Left lobe of liver (tissue), 2 donors: Measurements from ENCODE around the gene TIGD3. TPM values are rescaled to one million over a fixed set of nuclear protein-coding genes. Genes with fewer than 3 reads are reported as not detected.

Experiments used
- ATAC-seq: fragments of 200-7000 bp; cut with Tn5 transposase; one replicate; pipeline ENCODE4 v1.9.1; 2020; ENCODE audit warnings: mild to moderate bottlenecking, moderate library complexity
- DNase-seq: peaks from one replicate; pipeline ENCODE4 v3.0.0-alpha.2; 2020; ENCODE audit warnings: low spot score
- total RNA-seq: library from RNA; stranded (reverse); gene quantifications from one replicate; pipeline ENCODE4 v1.2.1, GENCODE V29; 2021
- donor health status: DM: no; HTN: no; CAD: no; lungs with moderate emphysema.
- donor health status: DM: no; HTN: yes; CAD: no.

Gene TIGD3, protein sequence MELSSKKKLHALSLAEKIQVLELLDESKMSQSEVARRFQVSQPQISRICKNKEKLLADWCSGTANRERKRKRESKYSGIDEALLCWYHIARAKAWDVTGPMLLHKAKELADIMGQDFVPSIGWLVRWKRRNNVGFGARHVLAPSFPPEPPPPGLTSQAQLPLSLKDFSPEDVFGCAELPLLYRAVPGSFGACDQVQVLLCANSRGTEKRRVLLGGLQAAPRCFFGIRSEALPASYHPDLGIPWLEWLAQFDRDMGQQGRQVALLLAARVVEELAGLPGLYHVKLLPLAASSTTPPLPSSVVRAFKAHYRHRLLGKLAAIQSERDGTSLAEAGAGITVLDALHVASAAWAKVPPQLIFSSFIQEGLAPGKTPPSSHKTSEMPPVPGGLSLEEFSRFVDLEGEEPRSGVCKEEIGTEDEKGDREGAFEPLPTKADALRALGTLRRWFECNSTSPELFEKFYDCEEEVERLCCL
- 0.43 TPM for total RNA-seq

DNA sequence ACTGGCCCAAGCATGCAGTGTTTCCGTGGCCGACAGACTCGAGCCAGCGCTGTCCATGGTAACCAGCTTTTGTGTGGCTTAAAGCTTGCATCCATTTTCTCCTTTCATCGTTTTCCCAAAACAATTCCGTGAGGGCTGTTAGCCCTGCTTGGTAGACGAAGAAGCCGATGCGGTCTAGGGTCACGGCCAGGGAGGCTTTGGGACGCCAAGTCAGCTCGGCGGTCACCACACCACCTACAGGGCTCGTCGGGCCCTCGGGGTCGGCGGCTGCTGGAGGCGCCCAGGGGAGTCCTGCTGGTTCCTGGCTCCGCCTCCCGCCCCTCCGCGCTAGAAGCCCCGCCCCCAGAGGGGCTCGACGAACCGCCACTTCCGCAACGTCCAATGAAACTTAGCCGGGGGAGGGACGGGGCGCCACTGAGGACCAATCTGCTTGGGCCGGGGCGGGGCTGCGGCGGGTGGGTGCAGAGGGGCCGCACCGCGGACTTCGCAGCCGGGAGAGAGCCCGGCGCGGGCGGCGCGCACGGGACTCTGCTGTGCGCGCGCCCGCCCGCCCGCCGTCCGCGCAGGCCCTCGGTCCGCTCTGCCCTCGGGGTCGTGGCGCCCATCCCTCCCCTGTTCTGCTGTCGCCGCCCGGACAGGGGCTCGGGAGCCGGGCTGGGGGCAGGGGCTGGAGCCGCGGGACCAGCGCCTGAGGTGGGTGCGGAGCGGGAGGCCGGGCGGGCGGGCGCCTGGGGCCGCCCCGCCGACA lies at the start of gene TIGD3:
Gene TIGD3, plus strand, starts transcription at position 487 of the 748 bp plus-strand sequence. CDS start 1,058 bp downstream, outside the sequence.
- DNase-seq (peak; percentile 97), ATAC-seq (peak; percentile 84)

DNA sequence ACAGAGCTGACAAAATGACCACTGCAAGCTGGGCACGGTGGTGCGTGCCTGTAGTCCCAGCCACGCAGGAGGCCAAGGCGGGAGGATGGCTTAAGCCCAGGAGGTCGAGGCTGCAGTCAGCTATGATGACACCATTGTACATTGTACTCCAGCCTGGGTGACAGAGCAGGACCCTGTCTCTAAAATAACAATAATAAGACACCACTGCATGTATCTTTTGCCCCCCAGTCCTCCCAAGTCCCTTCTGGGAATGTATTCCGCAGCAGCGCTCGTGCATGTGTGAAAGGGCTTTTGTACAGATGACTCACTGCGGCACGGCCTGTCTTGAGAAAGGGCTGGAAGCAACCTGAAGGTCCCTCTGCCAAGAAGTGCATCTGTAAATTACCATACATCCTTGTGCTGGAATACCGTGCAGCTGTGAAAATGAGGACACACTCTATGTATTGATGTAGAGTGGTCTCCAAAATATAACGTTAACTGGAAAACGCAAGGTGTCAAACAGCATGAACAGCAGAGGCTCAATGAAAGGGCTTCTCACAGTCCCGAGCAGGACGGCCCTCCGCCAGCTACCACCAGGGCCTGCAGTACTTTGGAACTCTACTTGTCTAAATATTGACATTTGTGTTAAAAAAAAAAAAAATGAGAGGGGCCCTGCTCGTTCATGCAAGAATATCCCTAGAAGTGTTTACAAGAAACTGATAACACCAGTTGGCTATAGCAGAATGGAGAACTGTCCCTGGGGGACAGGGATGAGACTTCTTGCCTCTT lies 48.9 kb upstream of the TIGD3 start:
- peak; percentile 74 for DNase-seq
- peak; percentile 89 for ATAC-seq

DNA sequence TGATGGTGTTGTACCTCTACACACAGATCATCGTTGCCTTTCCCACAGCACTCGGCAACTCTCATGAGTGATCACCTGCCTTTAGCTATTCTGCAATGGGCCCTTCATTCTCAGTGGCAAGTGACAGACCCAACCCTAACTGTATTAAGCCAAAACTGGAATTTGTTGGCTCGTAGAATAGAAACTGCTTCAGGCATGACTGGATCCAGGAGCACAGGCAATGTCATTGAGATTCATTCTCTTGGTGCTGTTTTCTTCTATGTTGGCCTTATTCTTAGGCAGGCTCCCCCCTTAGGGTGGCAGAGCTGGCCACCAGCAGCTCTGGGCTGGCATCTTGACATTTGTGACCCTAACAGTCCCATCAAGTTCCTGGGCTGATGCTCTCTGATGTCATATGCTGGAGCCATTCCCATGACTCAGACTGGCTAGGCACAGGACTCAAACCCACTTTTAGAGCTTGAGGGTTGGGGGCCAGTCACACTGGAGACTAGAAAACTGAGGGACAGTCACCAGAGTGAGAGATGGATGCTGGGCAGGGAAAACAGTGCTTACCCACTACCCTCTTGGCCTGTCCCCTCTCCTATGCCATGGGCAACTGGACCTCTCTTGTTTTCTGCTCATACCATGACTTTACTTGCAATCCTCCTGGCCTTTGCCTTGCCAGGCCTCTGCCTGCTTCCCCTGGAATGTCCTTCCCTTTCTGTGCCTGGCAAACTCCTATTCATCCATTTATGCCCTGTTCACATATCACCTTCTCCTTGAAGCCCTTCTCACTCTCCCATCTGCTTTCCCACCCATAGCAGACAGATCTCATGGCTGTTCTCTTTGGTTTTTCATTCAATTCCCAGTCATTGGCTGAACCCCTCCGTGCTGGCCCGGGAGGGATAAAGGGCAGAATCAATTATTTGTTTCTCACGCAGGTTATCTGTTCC lies 47.0 kb upstream of the TIGD3 start:
- DNase-seq (no peak), ATAC-seq (no peak)

DNA sequence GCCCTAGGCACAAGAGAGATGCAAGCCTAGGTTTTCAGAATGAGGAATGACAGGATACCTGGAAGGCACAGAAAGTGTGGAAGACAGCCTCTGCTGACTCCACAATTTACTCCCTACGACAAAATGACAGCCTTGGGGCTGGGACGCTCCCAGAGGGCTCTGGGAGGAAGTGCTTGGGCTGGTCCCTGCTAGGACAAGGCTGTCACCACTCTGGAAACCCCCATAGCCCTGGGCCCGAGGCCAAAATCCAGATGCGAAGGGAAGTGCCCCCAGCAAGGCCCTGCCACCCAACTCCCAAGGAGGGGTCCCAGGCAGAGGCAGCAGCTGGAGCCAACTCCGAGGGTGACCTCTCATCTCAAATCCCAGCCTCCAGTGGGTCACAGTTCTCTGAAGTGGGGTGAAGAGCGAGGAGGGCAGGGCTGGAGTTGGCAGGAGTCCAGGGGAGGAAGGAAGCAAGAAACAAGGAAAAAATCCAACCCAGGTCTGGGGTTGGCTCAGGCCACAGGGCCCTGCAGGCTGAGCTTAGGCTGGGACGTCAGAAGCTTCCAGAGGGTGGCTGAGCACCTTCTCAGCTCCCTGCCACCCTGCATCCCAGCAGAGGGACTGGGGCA lies 46.2 kb upstream of the TIGD3 start:
- ATAC-seq (peak; percentile 2), DNase-seq (peak; percentile 55)

DNA sequence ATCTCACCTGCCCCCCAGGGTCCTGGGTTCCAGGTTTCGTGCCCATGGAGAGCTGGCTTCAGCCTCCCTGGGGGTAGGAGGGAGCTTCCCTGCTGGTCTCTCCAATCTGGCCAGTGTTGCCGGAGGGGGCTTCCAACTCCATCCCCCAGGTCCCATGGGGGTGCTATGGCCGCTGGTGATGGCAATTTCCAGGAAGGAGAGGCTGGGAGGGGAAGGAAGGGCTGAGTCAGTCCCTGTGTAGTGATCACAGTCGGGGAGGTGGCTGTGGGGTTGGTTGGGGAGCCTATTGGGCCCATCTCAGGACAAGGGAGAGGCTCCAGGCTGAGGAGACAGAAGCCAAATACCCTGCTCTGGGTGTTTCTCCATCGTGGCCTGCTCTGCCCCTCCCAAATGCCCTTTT lies 45.5 kb upstream of the TIGD3 start:
- DNase-seq (no peak), ATAC-seq (no peak)

DNA sequence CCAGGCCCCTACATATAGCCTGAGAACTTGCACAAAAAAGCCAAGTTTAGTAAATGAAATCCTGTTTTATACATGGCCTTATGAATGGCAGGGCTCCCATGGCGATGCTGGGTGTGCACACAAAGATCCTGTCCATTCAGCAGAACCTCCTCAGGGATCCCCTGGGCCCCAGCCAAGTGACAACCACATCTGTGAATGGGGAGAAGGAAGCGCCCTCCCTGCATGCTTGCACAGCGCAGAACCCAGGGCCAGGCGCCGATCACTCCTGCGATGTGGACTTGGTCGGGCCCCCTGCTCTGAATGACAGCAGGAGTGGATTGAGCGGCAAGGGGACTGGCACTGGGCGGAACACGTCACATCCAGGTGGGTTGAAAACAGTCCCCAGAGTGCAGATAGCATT lies 44.3 kb upstream of the TIGD3 start:
- ATAC-seq (no peak), DNase-seq (peak; percentile 54)

DNA sequence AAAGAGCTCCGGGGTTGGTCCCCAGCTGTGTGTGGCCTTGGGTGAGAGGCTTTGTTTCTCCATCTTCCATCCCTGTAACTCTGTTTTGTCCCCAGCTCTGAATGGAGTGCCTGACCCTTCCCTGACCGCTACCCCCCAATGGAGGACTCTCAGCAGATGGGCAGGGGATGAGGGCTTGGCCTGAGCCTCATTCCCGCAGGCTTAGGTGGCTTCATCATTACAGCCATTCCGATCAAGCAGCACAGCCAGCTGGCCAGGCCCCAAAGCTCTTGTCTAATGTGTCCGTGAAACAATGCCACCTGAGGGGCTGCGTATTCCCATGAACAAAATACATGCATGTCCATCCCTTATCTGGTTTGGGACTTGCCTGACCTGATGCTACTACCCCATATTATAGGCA lies 43.8 kb upstream of the TIGD3 start:
- ATAC-seq (no peak), DNase-seq (no peak)

DNA sequence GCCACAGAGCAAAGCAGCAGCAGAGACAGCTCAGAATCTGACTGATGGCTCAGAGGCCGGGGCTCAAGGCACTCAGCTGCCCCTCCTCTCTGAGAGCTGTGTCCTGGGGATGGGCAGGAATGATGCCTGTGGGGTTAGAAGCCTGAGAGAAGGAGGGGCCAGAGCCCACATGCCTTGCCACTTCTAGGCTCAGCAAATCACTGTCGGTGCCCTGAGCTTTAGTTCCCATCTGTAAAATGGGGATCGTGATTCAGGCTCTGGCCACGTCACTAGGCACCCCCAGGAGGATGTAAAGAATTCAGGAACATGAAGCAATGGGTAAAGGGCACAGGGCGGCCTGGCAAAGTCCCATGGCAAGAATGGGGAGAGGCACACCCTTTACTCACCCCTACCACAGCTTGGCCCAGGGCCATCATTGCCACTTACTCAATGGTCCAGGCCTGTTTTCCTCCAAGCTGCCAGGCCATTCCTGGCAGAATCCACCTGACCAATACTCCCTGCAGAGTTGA lies 43.3 kb upstream of the TIGD3 start:
- DNase-seq = peak; percentile 52
- ATAC-seq = no peak

DNA sequence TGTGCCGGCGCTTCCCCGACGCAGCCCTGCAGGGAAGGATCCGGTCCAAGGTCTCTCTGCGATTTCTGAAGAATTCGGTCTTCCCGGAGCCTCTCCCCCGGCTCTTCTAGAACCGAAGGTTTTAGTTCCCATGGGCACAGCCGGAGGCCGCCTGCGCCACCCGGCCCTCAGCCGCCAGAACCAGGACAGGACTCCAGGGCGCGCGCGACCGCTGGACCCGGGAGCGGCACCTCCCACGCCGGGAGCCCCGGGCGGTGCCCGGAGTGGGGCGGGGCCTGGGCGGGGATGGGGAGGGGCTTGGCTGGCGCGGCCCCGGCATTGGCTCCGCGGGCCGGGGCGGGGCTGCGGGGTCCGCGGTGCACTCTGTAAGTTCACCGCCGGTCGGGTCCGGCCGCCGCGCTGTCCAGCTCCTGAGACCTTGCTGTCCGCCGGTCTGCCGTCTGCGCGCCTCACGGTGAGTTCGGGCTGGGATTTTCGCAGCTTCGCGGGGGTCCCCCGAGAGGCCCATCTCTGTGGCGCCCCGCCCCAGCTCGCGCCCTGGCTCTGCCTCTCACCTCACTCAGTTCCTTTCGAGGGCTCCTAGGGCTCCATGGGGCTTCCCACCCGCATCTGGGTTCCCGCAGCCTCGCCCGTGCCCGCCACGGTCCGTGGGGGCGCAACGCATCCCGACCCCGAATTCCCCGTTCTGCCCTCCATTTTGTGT lies 39.9 kb upstream of the TIGD3 start, which contains the start of gene CDC42EP2:
Gene CDC42EP2, plus strand, starts transcription at position 366 of the 703 bp plus-strand sequence. CDS start 6,033 bp downstream, outside the sequence.
- ATAC-seq = peak; percentile 94
- peak; percentile 95 for DNase-seq

DNA sequence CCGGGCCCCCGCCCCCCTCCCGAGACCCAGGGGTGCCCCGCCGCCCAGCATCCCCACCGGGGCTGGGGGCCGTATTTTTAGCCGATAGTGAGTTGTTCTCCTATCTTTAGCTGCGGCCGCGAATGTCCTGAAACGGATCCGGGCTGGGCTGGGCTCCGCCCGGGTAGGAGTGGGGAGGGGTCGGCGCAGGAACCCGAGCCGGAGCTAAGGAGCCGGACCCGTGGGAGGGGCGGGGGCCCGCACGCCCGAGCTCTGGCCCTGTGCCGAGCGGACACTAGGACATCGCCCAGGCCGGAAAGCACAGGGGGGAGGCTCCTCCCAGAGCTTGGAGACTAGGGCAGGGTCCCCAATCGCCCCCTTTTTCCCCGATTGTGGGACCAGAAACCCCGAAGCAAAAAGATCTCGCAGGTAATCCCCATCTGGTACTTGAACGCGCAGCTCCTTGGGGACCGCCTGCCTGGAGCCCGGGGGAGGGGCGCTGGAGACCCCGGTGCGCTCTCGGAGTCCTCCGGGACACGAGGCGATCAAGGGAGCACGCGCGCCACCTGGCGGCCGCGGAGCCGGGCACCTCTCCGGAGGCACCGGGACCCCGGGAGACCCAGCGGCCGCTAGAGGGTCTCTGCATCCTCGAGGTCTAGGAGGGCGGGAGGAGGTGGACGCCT lies 39.2 kb upstream of the TIGD3 start:
- peak; percentile 66 for ATAC-seq
- peak; percentile 84 for DNase-seq

DNA sequence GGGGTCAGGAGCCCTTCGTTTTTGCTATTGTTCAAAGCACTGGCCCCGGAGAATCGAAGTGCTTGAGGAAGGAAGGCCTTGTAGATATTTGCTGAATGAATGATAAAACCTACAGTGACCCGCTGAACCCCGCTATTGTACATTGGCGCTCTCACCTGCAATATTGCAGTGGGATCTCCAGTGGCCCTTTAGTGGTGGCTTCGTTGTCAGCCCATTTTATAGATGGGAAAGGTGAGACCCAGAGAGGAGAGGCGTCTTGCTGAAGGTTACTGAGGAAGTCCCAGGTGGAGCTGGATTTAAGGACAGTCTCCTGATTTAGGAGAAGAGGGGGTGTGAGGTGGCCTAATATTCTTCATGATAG lies 38.7 kb upstream of the TIGD3 start:
- DNase-seq (no peak), ATAC-seq (no peak)

DNA sequence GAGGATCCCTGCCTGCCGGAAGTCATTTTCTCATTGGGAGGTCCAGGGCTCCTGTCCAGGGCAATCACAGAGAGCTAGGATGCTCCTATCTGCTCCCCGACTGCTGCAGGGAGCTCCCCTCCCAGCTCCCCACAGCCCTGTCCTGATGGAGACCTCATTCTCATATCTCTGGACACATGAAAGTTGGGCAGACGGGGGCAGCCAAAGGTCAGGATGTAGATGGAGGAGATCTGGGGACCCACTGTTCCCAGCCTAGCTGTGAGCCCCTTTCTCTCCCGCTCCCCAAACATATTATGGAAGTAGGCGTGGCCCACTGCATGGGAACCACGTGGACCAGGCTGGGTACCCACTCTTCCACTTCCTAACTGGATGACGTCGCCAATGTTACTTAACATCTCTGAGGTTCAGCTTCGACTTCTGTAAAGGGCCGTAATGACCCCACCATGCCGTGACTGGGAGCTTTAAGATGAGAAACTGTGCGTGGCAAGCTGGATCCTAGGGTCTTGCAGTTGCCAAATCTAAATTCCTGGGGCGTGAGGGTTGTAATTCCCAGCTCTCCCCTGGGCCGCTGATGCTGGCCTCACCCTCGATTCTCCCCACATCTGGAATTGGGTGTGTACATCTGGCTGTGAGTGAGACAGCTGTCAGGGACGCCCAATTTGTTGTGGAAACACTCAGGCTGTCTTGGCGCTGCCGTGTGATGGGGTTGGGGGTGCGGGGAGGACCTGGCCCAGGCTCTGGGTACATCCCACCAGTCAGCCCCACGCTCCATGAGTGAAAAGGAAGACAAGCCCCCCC lies 38.1 kb upstream of the TIGD3 start:
- no peak for DNase-seq
- ATAC-seq = no peak

DNA sequence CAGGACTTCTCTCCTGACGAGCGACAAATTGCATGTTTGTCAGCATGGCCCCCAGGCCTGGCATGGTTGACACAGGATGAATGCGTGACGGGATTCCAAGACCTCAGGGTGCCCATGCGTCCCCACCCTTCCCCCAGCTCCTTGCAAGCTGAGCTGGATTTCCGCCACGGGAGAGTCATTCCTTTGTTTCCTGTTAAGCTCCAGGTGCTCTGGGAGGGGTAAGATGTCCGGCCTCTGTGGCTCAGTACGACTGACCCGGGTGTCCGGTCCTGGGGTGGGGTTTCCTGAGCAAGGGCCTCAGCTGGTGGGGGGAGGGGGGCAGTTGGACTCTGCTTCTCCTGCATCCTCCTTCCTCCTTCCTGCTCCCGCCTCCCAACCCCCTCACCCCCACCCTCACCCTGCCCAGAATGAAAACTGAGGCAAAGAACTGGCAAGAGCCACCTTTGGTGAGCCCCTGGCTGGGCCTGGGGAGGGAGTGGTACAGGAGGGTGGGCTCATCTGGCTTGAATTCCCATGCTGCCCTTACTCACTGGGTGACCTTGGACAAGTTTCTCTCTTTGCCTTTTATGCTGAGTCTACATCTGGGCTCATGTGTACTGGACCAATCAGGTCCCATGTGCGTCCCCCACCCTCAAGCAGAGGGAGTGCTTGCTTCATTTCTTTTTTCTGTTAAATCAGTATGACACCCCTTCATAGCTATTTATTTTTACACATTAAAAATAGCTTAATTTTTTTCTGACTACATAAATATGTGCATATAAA lies 37.3 kb upstream of the TIGD3 start:
- no peak for ATAC-seq
- peak; percentile 53 for DNase-seq

DNA sequence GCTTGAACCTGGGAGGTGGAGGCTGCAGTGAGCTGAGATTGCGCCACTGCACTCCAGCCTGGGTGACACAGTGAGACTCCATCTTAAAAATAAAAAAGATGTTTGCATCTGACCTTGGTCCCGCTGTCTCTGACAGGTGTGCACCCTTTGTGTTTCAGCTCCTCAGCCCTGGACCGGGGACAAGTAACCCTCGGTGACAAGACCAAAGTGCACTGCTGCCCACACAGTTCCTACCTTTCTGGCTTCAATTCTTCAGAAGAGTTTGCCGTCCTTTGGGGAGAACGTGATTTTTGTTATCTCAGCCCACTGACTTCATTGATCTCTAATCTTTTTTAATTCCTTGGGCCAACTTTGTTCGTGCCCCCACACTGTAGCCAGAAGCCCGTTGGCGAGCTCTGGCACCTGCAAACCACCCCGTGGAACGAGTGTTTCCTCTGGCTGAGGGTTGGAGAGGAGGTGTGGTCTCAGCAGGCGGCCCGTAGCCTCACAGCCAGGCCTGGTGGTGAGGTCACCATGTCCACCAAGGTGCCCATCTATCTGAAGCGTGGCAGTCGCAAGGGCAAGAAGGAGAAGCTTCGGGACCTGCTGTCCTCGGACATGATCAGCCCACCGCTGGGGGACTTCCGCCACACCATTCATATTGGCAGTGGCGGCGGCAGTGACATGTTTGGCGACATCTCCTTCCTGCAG lies 34.0 kb upstream of the TIGD3 start:
- peak; percentile 63 for ATAC-seq
- DNase-seq = no peak

DNA sequence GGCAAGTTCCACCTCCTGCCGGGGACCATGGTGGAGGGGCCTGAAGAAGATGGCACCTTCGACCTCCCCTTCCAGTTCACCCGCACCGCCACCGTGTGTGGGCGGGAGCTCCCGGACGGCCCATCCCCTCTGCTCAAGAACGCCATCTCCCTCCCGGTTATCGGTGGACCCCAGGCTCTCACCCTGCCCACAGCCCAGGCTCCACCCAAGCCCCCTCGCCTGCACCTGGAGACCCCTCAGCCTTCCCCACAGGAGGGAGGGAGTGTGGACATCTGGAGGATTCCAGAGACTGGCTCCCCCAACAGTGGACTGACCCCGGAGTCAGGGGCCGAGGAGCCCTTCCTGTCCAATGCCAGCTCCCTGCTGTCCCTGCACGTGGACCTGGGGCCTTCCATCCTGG lies 33.5 kb upstream of the TIGD3 start:
- ATAC-seq = no peak
- no peak for DNase-seq

DNA sequence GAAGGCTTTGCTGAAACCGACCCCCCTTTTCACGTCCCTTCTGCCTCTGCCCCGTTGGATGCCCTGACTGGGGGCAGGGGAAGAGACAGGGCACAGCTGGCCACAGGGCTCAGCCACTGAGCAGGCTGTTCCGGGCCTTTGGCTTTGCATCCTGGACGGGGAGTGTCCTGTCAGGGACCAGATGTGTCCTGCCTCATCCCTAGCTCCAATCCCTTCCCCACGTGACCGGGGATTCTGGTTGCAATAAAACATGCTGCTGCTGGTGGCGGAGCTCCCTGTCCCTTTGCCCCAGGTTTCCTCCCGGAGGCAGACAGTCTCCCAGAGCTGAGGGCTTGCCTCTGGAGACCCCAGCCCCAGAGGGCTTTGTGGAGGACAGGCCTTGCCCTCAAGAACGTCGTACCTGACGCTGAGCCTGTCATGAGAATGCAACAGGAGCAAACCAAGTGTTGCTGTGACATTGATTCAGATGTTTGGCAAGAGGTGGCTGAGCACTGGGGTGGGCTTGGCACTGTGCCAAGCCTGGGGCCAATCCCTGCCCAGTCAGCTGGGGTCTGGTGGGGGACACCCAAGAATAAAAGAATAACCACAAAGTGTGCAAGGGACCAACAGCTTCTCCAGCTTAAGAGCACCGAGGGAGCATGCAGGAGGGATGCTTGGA lies 32.6 kb upstream of the TIGD3 start:
- ATAC-seq (no peak), DNase-seq (no peak)
